ENCODE results near the gene MRPL39.

Gene MRPL39

DNA sequence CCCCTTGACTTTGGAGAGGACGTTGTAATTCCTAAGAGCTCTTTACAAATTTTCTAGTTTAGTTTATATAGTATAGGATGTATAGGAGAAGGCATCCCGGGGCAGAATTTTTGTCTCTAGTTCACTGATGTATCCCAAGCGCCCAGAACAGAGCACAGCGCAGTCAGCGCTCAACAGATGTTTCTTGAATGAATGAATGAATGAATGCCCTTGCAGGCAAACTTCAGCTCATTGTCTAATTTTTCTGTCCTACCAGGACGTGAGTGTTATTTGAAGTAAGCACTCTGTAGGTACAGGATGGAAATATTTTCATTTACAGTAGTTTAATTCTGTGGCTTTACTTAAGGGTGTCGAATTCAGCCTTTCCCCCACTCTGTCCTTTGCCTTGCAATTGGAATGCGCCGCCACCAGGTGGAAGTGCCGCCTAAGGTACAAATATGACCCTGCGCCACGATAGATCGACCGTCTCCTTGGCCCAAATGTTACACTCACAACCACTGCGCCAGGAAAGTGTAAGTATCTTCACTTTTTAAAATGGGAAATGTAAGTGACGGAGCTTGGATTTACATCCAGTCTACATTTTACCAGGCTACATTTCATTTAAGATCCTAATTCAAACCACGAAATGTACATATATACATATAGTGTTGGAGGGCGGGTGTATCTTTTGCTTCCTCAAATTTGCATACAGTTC lies 910 bp upstream of the MRPL39 start:
- DNase-seq = peak; percentile 79 to 82

DNA sequence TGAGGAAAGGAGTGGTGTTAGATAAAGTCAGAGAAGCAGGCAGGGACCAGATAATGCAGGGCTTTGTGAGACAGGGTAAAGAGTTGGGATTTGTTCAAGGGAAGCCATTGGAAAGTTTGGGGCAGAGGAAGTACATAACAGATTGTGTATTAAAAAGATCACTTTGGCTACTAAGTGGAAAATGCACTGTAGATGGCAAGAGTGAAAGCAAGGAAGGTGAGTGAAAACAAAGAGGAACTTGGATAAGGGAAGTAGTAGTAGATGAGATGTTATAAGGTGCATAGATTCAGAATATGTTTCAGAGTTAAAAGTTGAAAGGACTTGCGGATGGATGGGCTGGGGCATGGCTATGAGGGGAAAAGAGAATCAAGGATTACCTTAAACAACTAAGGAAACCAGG lies 17.4 kb downstream of the MRPL39 start:
- no peak for DNase-seq

DNA sequence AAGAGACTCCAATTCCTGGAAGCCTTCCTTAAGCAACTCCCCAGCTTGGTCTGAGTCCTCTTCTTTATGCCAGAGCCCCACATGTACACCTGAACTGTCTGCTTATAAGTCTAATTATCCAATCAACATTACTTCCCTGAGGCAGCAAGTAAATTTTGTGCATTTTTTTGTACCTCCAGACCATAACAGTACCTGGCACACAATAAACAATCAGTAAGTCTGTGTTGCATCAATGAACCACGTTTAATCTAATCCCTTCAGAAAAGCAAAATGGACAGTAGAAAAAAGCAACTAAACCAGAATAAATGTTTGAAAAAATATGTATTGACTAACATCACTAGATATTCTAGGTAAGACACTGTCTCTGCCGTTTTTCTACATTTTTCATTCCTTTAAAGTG lies 20.5 kb downstream of the MRPL39 start:
- DNase-seq = no peak

DNA sequence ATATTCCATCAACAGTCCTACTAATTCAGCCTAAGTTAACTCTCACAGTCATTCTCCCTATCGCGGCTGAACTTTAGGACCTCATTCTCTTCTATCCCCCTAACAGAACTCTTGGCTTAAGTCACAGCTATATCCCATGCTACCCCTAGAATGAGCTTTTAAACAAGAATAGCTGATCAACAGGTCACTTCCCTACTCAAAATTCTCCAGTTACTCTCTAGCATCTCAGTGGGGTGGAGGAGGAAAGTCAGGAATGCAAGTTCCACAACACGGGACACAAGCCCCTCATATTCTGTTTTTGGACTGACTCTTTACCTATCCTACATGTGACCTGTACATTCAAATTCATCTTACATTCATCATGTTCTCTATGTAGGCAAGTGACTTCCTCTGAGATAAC lies 21.0 kb downstream of the MRPL39 start:
- DNase-seq = no peak

DNA sequence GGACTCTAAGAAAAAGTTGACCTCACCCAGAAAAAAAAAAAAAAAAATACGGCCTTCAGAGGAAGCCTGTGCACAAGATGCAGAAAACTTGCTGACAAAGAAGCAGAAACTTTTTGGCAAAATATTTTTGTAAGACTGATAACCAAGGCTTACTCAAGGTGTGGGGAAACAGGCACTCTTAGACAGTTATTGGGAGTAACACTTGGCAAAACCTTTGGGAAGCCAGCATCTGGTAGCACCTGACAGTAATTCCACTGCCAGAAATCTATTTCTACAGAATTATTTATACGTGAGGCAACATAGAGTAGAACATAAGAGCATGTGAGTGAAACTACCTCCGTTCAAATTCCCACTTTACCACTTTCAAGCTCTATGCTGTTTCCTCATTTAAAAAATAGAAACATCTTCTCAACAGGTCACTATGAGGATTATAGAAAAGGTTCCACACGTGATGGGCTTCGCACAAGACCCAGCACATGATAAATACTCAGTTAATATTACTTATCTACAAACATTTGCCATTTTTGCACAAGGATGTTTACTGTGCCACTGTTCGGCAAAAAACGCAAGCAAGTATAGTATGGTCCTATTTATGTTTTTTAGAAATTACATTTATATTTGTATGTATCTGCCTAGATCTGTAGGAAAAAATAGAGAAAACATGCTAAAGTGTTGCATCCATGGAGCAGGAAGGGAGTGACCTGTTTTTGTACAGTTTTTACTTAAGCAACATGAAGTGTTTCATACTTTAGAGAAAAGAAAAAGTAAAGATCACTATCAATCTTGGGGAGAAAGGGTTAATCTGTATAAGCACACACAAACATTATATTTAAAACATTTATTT lies 22.2 kb downstream of the MRPL39 start:
- DNase-seq = no peak

DNA sequence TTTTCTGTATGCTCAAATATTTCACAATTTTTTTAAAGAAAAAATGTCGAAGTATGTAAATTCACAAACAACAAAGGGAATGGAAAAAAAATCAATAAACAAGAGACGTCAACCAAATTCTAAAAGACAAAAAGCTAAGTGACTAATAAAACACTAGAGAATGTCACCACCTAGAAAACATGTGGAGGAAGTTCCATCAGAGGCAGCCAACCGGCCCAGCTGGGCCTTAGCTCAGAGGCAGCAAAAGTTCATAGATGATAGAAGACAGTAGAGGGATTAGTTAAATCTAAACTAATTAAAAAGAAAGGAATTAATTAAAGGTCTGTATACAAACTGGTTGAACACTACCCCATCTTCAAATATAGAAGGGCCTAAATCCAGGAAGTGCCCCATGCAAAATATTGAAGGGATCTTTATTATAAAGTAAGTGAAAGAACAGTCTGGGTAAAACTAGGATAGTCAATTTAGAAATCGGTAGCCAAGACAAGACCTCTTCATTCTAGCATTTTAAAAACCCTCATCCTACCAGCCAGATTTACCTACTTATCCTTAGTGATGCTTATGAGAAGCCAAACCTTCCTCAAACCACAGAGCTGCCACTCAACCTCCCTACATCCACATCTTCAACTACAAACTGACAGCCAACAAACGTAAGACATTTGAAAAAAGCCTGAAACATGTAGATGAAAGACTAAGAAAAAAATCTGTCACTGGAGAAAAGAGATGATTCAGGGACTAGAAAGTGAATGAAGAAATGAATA lies 23.7 kb downstream of the MRPL39 start:
- no peak for DNase-seq

DNA sequence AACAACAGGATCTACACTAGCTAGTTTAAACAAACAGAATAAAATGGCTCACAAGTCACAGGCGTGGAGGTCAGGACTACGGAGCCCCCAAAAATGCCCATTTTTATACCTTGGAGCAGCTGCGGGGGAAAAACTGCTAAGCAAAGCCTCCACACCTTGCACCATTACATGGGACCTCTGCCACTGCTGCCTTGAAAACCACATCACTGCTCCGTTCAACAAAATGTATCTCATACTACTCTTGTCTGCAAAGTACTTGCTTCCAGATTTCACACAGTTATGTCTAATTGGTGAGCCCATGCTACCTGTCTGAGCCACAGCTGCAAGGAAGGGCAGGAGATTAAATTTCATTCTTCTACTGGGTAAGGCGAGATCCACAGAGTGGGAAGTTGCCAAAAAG lies 24.4 kb downstream of the MRPL39 start:
- no peak for DNase-seq

DNA sequence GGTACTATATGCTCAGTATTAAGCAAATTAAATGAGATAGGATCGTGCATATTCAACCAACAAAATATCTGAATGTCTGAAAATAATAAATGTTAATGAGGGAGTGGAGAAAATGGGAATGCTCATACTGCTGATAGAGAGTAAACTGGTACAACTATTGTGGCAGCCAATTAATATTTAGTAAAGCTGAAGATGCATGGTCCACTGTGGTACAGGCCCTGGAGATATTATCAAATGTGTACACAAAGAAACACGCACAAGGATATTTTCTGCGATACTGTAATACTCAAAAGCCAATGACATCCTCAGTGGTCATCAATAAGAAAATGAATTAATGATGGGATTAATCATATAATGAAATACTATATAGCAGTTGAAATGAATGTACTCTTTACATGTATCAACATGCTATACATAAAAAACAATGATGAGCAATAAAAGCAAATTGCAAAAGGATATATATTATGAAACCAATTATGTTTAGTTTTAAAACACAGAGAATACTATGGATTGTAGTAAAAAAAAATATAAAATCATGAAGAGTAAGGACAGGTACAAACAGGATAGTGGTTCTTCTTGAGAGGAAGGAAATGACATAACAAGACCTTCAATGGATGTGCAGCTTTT lies 25.0 kb downstream of the MRPL39 start:
- no peak for DNase-seq

DNA sequence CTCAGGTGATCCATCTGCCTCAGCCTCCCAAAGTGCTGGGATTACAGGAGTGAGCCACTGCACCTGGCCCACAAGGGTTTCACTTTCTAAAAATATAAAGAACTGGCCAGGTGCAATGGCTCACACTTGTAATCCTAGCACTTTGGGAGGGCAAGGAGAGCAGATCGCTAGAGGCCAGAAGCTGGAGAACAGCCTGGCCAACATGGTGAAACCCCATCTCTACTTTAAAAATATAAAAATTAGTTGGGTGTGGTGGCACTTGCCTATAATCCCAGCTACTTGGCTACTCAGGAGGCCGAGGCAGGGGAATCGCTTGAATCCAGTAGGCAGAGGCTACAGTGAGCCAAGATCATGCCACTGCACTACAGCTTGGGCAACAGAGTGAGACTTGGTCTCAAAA lies 25.7 kb downstream of the MRPL39 start:
- DNase-seq = no peak

DNA sequence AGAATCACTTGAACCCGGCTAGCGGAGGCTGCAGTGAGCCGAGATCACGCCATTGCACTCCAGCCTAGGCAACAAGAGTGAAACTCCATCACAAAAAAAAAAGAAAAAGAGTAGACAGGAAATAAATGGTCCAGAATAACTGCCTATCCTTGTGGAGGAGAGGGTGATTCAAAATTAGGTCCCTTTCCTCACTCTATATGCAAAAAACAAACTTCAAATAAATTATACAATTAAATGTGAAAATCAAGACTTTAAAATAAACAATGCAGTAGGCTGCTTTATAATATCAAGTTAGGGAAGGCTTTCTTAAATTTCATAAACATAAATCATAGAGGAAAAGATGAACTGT lies 26.4 kb downstream of the MRPL39 start:
- no peak for DNase-seq

DNA sequence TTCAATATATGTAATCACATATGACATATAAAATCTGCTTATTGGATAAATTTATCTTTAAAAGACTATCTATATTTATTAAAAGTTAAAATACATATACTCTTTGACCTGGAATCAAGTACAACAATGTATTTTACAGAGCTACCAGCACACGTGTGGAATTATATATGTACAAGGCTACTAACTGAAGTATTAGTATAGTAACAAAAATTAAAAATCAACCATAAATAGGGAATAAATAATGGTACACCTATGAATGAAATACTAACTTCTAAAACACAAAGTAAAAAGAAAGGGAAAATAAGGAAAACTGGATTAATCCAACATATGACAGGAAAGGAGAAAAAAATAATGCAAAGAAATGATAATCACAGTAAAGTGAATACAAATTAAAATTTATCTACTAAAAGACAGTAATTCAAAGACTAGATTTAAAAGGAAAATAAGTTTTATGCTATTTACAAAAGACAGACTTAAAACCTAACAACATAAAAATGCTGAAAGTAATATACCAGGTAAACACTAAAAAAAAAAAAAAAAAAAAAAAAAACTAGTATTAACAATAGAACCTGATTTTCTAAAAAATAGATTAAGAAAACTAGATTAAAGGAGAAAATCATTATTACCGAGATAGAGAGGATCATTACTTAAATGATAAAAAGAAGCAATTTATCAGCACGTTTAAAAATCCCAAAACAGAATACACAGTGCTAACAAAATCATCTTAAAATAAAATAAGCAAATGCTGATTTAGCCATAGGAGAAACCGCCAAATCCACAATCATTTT lies 27.9 kb downstream of the MRPL39 start:
- no peak for DNase-seq

DNA sequence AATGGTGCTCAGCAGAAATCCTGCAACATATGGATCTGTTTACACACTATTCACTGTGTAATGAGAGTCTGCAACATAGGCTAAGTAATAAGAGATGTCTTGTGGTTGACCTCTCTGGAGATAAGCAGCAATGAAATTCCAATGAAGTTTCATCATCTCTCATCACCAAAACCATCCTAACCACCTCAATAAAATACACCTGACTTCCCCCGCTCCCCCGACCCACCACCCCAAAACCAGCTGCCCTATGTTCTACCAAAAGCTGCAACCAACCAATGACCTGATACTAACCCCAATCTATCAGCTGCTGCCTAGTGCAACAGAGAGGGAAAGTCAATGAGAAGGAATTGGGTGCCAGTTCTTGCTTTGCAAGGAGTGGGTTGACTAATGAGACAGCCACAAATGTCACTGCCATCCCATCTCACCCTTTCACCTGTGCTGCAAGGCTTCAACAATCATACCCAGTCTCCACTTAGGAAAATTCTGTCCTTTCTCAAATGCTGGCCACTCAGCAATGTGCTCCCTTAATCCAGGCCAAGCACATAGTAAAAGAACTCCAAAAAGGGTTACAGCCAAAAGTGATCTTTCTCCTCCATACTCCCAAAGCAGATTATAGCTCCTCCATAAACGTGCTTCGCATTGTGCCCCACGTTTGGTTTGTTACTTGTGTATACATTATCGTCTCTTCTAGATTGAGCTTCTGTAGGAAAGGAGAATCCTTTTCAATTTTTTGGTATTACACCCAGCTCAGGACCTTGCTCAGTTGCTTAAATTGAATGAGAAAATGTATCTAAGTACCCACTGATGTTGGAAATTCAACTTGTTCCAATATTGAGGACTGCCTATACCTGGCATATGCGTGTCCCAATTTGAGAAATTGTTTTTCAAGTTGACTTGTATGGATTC lies 29.0 kb downstream of the MRPL39 start:
- DNase-seq = peak; percentile 76 to 83

DNA sequence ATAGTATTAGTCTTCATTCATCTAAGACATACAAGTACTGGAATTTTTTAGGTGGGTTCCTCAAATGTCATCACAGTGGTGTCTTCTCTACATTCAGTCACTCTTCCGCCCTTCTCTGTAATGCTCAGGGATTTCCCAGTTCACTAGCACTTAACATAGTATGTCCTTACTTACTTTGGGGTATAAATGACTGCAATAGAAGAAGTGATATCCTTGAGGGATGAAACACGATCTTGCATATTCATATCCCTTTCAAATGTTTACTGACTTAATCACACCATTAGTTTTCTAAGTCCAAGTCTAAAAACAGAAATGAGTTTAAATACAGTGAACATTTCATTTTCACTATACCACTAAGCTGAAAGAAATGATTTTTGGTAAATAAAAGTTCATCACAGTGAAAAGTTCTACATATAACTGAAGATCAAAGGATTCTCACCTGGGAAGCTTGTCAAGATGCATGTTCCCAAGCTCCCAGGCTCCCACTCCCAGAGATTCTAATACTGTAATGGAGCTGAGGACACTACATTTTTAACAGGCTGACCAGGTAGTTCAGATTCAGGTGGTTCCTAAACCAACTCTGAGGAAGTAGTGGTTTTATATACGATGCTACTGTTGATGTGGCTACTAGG lies 29.7 kb downstream of the MRPL39 start:
- no peak for DNase-seq

DNA sequence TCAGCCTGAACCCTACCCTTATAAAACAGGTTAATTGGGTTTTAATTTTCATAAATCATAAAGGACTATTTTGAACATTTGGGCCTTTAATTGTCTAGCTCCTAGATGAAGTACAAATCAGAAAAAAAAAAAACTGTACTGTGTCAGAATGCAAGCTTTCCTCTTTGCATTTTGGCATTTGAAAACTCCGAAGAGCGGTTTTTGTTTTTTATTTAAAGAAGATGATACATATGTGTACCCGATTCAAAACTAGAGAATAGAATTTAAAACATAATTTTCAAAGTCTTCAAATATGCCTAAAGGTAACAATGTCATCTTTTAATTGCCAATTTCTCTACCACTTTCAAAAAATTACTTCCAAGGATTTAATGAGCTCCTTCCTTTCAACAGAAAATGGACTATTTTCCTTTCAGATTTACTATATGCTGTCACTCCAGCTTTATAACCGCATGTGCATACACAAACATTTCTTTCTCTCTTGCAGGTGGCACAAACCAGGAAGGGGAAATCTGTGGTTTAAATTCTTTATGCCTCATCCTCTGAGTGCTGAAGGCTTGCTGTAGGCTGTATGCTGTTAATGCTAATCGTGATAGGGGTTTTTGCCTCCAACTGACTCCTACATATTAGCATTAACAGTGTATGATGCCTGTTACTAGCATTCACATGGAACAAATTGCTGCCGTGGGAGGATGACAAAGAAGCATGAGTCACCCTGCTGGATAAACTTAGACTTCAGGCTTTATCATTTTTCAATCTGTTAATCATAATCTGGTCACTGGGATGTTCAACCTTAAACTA lies 33.7 kb downstream of the MRPL39 start:
- peak; percentile 70 to 80 for DNase-seq

DNA sequence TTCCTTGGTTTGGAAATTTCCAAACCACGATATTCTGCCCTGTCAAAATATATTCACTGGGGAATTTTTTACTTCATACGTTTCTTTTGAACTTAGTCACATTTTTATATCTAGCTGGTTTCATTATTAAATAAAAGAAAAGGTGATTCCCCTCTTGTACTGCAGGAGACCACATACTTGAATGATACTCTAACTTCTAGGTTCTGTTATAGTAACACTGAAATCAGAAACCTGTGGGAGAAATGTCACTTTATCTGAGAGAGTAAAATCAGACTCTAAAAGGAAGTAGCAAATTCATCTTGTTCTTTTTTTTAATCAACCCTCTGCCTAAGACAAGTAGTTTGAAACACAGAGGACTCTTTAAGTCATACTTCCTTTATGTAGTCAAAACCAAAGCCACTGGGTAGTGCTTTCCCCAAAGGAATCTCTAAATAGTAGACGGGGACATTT lies 34.4 kb downstream of the MRPL39 start:
- no peak for DNase-seq

DNA sequence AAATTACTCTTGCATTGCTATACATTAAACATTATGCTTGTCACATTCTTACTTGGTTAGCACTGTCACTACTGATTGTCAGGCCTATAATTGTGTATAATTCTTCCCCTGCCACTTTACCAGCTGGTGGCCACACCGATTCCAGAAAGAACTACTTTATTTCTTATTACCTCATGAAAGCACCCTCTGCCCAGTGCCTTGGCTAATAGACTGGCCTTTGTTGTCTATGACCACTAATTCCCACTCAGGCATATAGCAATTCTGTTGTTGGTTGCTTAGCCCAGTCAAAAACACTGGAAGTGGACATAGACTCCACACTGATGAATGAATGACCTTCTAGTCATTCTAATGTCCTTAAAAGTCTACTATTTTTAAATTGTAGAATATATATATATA lies 35.6 kb downstream of the MRPL39 start:
- no peak for DNase-seq

DNA sequence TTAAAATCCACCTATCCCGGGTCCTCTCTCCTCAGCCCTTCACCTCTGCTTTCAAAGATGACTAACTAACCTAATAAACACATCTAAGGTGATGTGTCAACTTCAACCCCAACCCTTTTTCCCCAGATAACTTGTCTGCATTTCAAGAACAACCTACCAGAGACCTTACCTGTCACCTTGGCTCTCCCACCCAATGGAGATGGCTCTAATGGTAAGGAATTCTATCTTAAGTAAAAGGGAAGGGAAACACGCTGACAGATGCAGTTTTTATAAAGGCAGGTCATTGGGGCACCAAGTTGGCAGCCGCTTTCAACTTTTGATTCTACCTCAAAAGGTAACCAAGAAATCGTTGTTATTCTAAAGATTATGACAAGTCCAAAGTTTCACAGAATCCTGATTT lies 37.6 kb downstream of the MRPL39 start:
- no peak for DNase-seq

DNA sequence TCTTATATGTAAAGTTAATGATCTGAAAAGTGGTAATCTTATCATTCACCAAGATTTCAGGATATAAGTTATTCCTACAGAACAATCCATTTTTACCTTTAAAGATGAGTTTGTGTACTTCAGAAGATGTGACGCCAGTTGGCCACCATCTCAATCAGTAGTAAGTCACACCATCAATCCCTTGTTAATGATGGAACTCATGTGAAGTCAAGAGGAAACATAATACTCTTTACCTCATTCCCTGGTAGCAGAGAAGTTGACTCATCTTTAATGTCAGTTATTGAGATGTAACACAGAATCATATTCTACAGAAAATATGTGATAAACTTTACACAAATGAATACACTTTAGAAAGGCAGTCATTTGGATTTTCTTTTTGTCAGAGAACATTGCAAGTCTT lies 38.2 kb downstream of the MRPL39 start:
- no peak for DNase-seq

DNA sequence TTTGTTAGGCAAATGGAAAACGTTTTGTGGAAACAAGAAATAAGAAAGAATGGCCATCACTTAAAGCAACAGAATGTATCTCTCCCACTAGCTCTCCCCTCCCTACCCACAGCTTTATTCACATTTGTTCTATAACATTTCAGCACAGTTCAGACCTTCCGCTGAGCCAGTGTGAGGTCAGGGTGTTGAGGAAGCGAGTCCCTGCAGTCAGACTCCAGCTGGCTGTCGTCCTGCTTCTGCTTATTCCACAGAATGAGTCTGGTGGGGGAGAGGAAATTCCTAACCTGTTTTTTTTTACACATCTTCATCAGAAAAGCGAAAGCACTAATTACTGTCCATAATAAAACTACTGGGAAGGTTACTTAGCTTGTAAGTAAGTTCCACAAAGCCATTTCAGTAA lies 39.0 kb downstream of the MRPL39 start:
- peak in 1 of 2 experiments; percentile 48 for DNase-seq

DNA sequence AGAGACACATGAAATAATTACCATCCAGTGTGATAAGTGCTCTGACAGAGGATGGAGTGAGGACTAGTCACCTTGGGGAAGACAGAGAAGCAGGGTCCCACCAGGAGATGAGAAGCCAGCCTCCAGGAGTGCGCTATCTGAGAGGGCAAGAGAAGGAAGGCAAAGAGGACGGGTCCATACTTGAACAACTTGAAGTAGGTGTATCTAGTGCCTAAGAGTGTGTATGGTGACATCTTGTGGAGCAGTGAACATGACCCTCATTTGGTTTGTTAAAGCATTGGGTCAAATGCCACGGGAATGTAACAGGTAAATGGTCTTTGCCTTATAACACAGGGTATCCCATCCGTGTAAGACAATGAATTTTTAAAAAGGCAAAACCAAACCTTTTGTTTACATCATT lies 39.8 kb downstream of the MRPL39 start:
- DNase-seq = no peak
